ENCODE results near the gene SMAD5.

Gene SMAD5

GRCh38 chr5:136143763-136144162 lies 11.1 kb downstream of the SMAD5 start:
- DNase-seq: no peak
- in situ Hi-C loops (cut with HindIII; ENCODE audit: low pct_ligation_motif_present, low pct_unique_long_range_greater_than_20kb, low sequenced_read_pairs): no loop called here

DNA sequence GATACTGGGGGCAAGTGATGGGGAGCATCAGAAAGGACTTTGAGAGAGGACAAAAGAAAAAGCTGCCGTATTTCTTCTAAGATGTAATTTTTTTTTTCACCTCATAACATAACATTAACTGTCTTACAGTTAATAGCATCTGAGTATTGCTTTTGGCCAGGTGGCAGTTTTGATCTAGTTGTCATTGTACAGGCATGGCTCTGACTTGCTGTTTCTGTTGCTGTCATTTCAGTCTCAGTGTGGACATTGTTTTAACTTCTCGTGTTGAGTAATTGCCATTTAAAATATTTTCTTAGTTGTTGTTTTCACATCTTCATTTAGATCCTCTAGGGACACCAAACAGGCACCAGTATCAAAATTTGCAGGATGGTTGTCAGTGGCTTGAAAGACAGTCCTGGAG lies 12.4 kb downstream of the SMAD5 start:
- in situ Hi-C loops (cut with HindIII; ENCODE audit: low pct_ligation_motif_present, low pct_unique_long_range_greater_than_20kb, low sequenced_read_pairs): no loop called here
- no peak for DNase-seq

DNA sequence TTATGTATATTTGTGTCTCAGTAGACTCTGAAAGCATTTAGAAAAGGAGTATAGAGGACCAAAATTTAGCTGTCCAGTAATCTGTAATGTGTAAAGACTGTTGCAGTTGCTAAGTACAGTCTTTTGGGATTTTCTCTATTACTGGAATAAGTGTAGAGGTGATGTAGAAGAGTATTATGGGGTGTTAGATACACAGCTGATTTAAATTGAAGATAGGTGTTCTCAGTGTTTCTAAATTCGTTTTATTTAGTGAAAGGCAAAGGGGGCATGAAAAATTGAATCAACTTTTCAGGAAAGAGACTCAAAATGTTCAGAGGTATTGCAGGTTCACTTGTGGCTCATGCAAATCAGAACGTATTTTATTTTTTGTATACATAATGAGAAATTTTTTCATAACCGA lies 13.6 kb downstream of the SMAD5 start:
- in situ Hi-C loops (cut with HindIII; ENCODE audit: low pct_ligation_motif_present, low pct_unique_long_range_greater_than_20kb, low sequenced_read_pairs): no loop called here
- DNase-seq: no peak

DNA sequence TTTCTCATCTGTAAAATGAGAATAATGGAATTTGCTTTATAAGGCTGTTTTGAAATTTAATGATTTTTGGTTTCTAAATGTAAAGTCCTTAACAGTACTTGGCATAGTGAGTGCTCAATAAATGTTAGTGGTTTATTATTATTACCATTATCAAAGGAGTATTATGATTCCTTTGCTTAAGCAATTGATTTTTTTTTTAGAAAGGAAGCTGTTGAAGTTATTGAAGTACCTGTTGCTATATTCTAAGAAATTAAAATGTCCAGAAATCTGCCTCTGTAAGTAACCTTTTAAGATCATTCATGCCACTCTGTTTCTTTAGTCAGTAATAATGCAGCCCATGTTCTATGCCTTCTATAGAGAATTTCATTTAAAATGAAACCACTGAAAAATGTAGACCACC lies 15.0 kb downstream of the SMAD5 start:
- no peak for DNase-seq
- in situ Hi-C loops (cut with HindIII; ENCODE audit: low pct_ligation_motif_present, low pct_unique_long_range_greater_than_20kb, low sequenced_read_pairs): no loop called here

DNA sequence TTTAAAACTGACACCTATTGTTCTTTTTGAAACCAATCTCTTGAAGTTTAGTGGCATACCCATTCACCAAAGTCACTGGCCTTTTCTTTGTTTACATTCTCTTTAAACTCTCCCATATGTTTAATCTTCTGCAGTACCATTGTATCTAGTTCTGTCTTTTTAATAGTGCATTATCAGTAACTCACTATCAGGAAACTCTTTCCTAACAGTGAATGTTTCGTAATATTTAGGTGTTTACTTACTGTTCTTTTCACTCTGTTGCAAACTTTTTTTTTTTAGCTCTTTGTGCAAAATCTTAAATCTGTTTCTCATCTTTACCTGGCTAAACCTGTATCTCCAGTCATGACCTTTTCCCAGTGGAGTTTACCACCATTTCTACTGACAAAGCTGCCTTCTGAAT lies 17.2 kb downstream of the SMAD5 start:
- no peak for DNase-seq
- in situ Hi-C loops (cut with HindIII; ENCODE audit: low pct_ligation_motif_present, low pct_unique_long_range_greater_than_20kb, low sequenced_read_pairs): no loop called here

- in situ Hi-C loops (cut with HindIII; ENCODE audit: low pct_ligation_motif_present, low pct_unique_long_range_greater_than_20kb, low sequenced_read_pairs): no loop called here
- DNase-seq: no peak
These were observed 21.1 kb downstream of the SMAD5 start for GRCh38 chr5:136153581-136154236.

DNA sequence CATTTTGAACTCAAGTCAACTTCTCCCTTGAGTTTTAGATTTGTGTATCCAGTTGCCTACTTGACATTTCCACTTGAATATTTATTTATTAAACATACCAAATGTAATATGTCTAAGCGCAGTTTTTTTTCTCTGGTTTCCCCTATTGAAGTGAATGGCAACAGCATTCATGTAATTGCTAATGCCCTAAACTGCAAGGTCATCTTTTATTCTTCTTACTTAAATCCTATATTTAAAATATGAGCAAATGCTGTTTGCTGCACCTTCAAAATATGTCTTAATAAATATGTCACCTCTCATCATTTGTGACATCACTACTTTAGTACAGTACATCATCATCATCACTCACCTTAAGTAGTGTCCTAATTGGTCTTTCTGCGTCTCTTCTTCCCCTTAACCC lies 22.4 kb downstream of the SMAD5 start:
- DNase-seq: no peak
- in situ Hi-C loops (cut with HindIII; ENCODE audit: low pct_ligation_motif_present, low pct_unique_long_range_greater_than_20kb, low sequenced_read_pairs): no loop called here

DNA sequence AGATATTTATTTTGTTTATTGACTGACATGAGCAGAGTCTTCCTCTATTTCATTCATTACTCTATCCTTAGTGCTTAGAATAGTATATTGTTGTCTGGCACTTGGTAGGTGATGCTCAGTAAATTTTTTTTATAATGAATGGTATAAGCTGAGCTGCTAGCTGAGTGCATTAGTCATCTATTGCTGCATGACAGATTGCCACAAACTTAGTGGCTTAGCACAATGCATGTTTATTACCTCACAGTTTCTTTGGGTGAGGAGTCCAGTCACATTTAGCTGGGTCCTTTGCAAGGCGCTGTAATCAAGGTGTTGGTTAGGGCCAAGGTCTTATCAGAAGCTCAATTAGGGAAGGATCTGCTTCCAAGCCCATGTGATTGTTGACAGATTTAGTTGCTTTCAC lies 23.1 kb downstream of the SMAD5 start:
- no peak for DNase-seq
- in situ Hi-C loops (cut with HindIII; ENCODE audit: low pct_ligation_motif_present, low pct_unique_long_range_greater_than_20kb, low sequenced_read_pairs): no loop called here

DNA sequence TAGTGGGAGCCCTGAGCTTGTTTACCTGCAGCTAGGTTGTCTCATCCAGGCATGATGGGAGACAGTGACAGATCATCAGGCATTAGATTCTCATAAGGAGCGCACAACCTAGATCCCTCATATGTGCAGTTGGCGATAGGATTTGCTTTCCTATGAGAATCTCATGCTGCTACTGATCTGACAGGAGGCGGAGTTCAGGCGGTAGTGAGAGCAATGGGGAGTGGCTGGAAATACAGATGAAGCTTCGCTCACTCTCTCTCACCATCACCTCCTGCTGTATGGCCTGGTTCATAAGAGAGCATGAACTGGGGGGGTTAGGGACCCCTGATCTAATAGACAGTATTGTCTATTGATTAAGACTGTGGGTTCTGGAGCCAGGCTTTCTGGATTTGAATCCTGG lies 24.9 kb downstream of the SMAD5 start:
- in situ Hi-C loops (cut with HindIII; ENCODE audit: low pct_ligation_motif_present, low pct_unique_long_range_greater_than_20kb, low sequenced_read_pairs): no loop called here
- no peak for DNase-seq

- no peak for DNase-seq
- in situ Hi-C loops (cut with HindIII; ENCODE audit: low pct_ligation_motif_present, low pct_unique_long_range_greater_than_20kb, low sequenced_read_pairs): no loop called here
These were observed 26.8 kb downstream of the SMAD5 start for GRCh38 chr5:136159457-136159856.

- DNase-seq: no peak
- in situ Hi-C loops (cut with HindIII; ENCODE audit: low pct_ligation_motif_present, low pct_unique_long_range_greater_than_20kb, low sequenced_read_pairs): no loop called here
These were observed 29.4 kb downstream of the SMAD5 start for GRCh38 chr5:136162008-136162407.

- in situ Hi-C loops (cut with HindIII; ENCODE audit: low pct_ligation_motif_present, low pct_unique_long_range_greater_than_20kb, low sequenced_read_pairs): no loop called here
- no peak for DNase-seq
These were observed 31.6 kb downstream of the SMAD5 start for GRCh38 chr5:136164226-136164625.

GRCh38 chr5:136166909-136167308 lies 34.3 kb downstream of the SMAD5 start:
- DNase-seq: no peak

GRCh38 chr5:136169218-136169617 lies 36.6 kb downstream of the SMAD5 start:
- in situ Hi-C loops (cut with HindIII; ENCODE audit: low pct_ligation_motif_present, low pct_unique_long_range_greater_than_20kb, low sequenced_read_pairs): no loop called here
- DNase-seq: no peak

More at GRCh38 chr5:136166909-136167308, 34.3 kb downstream of the SMAD5 start:
- in situ Hi-C loops (cut with HindIII; ENCODE audit: low pct_ligation_motif_present, low pct_unique_long_range_greater_than_20kb, low sequenced_read_pairs): no loop called here

DNA sequence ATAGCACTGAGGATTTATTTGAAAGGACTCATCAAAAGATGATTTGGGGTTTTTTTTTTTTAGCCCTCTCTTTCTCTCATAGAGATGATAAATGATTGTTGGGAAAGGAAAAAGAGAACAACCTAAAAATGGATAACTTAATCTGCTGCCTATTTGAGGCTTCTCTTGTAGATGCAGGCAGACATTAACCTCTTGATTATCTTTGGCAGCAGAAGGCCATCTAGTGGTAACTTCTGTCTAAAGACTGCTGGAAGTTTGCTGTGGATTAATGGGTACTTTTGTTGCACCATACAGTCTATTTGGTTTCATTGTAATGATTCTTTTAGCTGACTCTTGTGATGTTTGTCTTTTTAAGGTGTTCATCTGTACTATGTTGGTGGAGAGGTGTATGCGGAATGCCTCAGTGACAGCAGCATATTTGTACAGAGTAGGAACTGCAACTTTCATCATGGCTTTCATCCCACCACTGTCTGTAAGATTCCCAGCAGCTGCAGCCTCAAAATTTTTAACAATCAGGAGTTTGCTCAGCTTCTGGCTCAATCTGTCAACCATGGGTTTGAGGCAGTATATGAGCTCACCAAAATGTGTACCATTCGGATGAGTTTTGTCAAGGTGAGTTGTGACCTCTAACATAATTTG lies 41.5 kb downstream of the SMAD5 start:
- in situ Hi-C loops (cut with HindIII; ENCODE audit: low pct_ligation_motif_present, low pct_unique_long_range_greater_than_20kb, low sequenced_read_pairs): no loop called here
- DNase-seq: peak; percentile 49

DNA sequence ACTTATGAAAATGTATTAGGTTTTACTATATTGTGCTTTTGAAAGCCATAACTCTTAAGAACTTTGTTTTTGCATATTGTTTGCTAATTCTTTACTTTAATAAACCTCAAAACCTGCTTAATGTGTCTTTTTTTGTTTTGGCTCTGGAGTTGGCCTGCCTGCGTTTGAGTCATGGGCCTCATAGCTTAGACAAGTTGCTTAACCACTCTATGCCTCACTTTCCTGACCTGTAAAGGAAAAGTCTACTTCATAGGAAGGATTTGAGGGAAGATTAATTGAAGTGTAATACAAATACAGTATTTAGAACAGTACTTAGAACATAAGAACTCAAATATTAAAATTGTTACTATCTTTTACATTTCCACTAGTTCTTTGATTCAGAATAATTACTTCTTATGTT lies 50.0 kb downstream of the SMAD5 start:
- in situ Hi-C loops (cut with HindIII; ENCODE audit: low pct_ligation_motif_present, low pct_unique_long_range_greater_than_20kb, low sequenced_read_pairs): no loop called here
- DNase-seq: no peak

- in situ Hi-C loops (cut with HindIII; ENCODE audit: low pct_ligation_motif_present, low pct_unique_long_range_greater_than_20kb, low sequenced_read_pairs): no loop called here
- DNase-seq: no peak
These were observed 53.5 kb downstream of the SMAD5 start for GRCh38 chr5:136185974-136186665.

DNA sequence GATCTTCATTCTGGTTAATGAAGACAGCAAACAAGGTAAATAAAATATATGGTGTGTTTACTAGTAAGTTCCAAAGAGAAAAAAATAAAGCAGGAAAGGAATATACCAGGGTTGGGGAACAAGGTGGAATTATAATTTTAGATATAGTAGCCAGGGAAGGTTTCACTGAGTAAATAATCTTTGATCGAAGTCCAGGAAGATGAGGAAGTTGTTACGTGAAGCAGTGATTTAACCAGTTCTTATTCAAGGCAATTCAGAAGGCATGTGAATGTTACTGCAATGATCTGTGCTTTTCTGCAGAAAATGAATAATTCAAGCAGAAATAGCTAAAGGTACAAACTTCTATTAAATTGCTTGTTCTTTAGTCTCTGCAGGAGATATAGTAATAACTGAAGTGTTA lies 54.2 kb downstream of the SMAD5 start:
- in situ Hi-C loops (cut with HindIII; ENCODE audit: low pct_ligation_motif_present, low pct_unique_long_range_greater_than_20kb, low sequenced_read_pairs): no loop called here
- no peak for DNase-seq

DNA sequence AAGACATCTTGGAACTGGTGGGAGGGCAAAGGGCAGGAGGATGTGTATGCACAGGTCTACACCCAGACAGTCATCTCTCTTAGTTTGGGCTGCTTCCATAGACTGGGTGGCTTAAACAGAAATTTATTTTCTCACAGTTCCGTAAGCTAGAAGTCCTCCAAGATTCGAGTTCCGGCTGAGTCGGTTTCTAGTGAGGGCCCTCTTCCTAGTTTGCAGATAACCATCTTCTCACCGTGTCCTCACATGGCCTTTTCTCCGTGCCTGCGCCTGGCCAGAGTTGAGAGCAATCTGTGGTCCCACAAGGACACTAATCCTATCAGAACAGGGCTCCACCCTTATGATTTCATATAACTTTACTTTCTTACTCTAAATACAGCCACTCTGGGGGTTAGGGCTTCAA lies 56.2 kb downstream of the SMAD5 start:
- DNase-seq: no peak
- in situ Hi-C loops (cut with HindIII; ENCODE audit: low pct_ligation_motif_present, low pct_unique_long_range_greater_than_20kb, low sequenced_read_pairs): no loop called here

GRCh38 chr5:136190091-136190720 lies 57.6 kb downstream of the SMAD5 start:
- DNase-seq: no peak
- in situ Hi-C loops (cut with HindIII; ENCODE audit: low pct_ligation_motif_present, low pct_unique_long_range_greater_than_20kb, low sequenced_read_pairs): no loop called here

Data from ACHN (cell line).